HG03460 (cell line): ENCODE results near the gene IGSF21.

Experiments used
- ATAC-seq: cut with Tn5 transposase; IDR thresholded peaks from one replicate; pipeline ENCODE4 v1.9.1; 2021; ENCODE audit not compliant: unreplicated experiment

Gene IGSF21

GRCh38 chr1:18094096-18094495 lies 13.5 kb upstream of the IGSF21 start:
- no peak for ATAC-seq

DNA sequence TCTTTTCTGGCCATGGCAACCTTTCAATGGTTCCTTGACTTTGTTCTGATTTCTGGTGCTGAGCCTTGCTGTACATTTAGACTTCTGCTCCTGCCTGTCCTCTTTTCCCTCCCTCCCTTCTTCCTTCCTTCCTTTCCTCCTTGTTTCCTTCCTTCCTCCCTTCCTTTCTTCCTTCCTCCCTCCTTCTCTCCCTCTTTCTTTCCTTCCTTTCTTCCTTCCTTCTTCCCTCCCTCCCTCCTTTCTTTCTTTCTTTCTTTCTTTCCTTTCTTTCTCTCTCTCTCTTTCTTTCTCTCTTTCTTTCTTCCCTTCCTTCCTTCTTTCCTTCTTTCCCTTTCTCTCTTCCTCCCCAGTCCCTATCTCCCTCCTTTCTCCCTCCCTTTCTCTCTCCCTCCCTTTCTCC lies 10.4 kb upstream of the IGSF21 start:
- ATAC-seq: no peak

GRCh38 chr1:18099026-18099425 lies 8.6 kb upstream of the IGSF21 start:
- no peak for ATAC-seq

- ATAC-seq: no peak
Observed at GRCh38 chr1:18100060-18100459, 7.5 kb upstream of the IGSF21 start.

GRCh38 chr1:18100491-18101063 lies 7.0 kb upstream of the IGSF21 start:
- no peak for ATAC-seq

DNA sequence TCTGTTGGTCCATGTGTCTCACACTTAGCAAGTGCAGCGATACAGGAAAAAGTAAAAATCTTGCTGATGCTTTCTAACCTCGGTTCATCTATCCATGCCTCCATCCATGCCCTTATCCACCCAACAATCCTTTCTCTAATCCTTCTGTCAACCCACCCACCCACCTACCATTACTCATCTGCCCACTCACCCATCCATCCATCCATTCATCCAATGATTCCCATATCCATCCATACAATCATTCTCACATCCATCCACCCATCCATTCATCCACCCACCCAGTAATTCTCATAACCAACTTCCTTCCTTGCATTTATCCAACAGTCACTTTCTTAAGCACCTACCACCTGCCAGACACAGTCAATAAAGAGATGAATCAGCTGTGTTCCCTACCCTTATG lies 6.1 kb upstream of the IGSF21 start:
- no peak for ATAC-seq

GRCh38 chr1:18103788-18104421 lies 3.7 kb upstream of the IGSF21 start:
- ATAC-seq: no peak

GRCh38 chr1:18104546-18105100 lies 3.0 kb upstream of the IGSF21 start:
- no peak for ATAC-seq

- ATAC-seq: no peak
Observed at GRCh38 chr1:18105196-18105595, 2.4 kb upstream of the IGSF21 start.

GRCh38 chr1:18108299-18109057 lies 880 bp downstream of the IGSF21 start:
- no peak for ATAC-seq

DNA sequence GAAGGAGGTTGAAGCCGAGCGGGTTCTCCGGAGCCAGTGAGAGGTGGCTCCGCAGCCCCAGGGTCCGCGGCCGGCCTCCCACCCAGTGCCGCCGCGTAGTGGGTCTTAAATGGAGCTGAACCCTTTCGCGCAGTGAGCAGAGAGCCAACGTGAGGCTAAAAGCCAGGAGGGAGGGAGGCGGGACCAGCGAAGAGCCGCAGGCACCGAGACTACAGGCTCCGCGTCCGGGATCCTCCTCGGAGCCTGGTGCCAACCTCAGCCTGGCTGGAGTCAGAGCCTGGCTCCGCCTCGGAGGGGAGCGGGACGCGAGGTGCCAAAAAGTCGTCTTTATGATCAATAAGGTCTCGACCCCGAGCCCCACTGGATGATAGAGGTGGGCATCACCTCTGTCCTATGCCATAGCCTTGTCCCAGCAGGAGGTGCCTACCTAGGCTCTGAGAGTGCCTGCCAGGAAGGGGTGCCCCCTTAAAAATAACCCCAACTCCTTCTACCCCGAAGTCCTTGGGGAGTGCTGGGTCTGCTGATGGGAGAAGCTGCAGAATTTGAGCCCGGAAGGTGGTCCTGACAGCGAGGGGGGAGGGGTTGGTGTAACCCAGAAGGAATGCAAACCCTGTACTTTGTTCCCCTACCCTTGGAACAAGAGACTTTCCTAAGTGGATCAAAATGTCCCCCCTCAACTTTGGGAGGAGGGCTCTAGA lies 1.6 kb downstream of the IGSF21 start:
- no peak for ATAC-seq

GRCh38 chr1:18109756-18110597 lies 2.4 kb downstream of the IGSF21 start:
- no peak for ATAC-seq

DNA sequence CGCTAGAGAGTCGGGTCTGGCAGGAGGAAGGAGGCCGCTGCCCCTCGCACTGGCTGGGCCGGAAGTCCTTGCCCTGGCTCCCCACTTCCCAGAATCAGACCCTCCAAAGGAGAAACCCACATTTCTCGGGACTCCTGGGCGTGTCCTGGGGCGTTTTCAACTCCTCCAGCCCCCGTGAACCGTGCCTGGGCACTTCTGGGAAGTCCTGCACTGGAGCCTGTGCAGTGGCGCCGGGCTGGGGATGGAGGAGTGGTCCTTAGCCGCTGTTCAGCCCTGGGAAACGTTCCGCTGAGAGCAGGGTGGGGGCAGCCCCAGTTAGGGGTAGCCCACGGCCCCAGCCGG lies 3.0 kb downstream of the IGSF21 start:
- no peak for ATAC-seq

DNA sequence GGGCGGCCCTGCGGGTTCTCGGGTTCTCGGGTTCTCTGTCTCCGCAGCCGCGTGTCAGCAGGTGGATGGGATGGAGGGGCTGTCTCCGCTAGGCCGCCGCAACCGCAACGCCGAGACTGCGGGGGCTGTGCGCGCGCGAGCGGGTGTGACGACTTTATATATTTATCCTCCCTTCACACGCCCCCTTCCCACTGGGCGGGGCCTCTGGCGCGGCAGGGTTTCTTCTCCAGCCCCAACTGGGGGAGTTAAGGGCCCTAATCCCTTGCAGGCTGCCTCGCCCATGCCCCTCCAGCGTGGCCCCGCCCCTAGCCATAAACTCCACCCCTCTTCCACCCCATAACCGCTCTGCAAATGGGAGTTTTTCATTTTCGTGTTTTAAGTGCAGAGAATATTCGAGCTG lies 3.4 kb downstream of the IGSF21 start:
- no peak for ATAC-seq

DNA sequence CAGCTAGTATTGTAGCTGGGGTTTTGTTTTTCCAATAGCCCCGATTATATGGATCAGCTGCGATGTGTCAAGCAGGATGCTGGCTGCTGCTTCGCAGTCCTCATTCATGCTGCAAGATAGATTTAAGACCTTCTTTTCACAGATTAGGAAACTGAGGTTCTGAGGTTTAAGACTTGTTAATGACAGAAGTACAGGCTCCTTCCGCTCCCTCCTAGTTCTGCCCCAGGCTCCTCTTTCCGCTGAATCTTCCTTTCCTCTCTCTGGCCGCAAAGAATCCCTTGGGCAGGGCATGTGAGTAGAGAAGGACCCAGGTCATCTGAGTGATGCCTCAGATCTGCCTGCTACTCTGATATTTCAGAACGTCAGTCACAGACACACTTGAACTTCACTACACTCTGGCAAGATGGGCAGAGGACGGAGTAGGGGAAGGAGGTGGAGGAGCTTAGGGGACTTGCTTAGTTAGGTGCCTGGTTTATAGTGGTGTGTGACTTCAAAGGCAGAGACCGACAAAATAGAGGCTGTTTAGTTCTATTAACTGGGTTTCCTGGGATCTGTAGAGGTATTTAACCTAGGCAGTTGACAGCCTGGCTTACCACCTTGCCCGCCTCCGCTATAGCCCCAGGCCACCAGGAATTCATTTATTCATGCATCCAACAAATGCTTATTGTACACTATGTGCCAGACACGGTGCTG lies 4.2 kb downstream of the IGSF21 start:
- ATAC-seq: no peak

DNA sequence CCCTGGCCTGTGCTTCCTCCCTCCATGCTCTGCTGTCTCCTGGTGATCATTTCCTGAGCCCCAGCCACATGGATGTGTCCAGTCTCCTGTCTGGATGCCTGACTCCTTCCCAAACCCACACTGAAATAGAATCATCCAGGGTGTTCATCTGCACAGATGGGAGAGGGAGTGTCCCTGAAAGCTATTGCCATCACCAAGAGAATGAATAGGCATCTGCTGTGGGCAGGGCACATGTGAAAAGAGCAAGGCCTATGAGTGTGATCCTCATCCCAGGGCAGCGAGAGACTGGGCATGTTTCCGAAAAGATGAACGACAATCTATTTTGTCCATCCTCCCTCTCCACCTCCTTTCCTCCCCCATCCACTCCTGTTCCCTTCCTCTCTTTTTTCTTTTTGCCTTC lies 5.0 kb downstream of the IGSF21 start:
- ATAC-seq: no peak

GRCh38 chr1:18114726-18115410 lies 7.3 kb downstream of the IGSF21 start:
- no peak for ATAC-seq

DNA sequence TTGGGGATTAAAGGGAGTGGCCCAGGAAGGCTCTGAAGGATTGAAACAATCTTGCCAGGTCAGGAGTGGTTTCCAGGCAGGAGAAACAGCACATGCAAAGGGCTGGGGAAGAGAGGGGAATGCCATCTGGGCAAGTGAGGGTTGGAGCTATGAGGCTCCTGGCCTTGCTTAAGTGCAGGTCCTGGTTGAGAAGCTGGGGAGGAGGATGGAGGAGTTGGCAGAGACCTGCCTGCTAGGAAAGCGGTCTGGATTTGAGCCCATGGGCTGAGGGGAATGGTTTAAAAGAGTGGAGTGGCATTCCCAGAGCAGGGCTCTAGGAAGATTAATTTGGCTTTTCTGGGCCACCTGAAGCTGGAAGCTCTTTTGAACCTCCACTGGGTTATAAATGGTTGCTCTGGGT lies 9.2 kb downstream of the IGSF21 start:
- ATAC-seq: no peak

DNA sequence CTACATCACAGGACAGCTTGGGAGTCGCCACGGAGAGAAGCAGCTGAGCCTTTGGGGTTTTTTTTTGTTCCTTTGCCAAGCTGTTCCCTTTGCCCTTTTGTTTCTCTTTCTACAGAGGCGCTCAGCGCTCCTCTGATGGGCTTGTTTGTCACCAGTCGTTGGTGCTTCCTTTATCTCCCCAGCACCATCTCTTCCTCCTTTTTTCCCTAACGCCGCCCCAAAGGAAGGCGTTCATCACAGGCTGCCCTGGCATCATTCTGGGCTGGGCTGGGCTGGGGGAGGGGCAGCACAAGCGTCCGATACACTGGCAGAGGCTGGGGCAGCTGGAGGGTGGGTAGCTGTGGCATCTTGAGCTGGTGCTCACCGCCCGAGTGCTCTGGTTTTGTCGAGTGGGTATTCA lies 10.5 kb downstream of the IGSF21 start:
- no peak for ATAC-seq

DNA sequence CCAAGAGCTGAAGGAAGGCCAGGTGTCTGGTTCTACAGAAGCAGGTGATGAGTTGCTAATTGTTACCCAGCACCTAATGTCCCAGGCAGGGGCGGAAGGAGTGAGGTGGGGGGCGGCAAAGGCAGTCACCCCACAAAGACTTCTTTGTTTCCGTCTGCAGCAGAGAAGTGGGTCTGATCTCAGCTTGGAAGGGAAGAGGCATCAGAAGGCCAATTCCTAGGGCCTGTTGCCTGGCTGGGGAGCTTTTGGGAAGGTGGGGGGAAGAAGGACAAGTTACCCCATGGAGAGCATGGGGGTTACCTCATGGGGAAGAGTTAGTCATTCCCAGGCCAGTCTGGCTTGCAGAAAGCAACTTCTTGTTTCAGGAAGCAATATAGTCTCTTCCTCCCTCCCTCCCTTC lies 10.9 kb downstream of the IGSF21 start:
- no peak for ATAC-seq
